Cardiac fibroblast (primary cell): ENCODE measurements around the gene PTPRN2.

ENCODE experiments used
- DNase-seq, 2 donors: peaks; one replicate each; pipeline versions ENCODE4 v3.0.0 to v3.0.0-alpha.2; 2010; ENCODE audit warnings: low read depth in 2 of 2
- H3K4me3 ChIP-seq, 2 donors: replicated peaks in 1 of 2; 1 replicate in 1 of 2; 2 replicates in 1 of 2; pipeline ENCODE4 v1.5.1; 2011; ENCODE audit warnings: low read depth in 2 of 2, low read length in 2 of 2, mild to moderate bottlenecking in 2 of 2, moderate library complexity in 1 of 2
- TF ChIP-seq, protein P1 (sequence below): IDR thresholded peaks from one replicate; pipeline ENCODE4 v1.5.1; 2011; ENCODE audit warnings: low read depth, mild to moderate bottlenecking, low read length, inconsistent platforms

Gene PTPRN2

DNA sequence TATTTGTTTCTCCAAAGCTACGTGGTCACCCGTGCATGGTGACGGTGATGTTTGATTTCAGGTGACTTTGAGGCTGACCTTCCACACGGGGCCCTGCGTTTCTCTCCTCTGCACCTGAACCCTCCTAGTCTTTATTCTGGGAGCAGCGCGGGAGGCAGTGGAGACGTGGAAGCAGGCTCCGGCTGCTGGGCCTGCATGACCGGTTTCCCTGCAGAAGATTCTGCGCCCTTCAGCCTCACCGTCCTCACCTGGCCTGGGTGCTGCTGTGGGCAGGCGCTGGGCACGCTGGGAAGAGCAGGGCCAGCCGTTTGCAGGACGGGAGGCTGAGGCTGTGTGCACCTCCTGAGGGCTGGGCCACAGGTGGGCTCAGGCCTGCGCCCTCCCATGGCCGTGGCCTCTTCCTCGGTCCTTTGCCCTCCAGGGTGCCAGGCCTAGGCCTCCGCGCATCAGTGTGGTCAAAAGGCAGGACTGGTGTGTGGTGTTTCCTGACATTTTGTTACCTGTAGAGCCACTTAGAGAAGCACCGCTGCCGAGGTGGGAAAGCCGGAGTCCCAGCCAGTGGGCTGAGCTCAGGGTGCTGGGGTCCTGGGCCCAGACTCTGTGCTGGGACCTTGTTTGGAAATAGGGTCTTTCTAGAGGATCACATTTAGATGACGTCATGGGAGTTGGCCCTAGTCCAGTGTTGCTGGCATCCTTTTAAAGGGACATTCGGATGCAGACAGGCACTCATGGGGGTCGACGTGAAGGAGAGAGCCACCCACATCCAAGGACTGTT lies 772.5 kb downstream of the PTPRN2 start:
- H3K4me3 ChIP-seq = no peak overlapping the region
- TF ChIP-seq, protein P1, sequence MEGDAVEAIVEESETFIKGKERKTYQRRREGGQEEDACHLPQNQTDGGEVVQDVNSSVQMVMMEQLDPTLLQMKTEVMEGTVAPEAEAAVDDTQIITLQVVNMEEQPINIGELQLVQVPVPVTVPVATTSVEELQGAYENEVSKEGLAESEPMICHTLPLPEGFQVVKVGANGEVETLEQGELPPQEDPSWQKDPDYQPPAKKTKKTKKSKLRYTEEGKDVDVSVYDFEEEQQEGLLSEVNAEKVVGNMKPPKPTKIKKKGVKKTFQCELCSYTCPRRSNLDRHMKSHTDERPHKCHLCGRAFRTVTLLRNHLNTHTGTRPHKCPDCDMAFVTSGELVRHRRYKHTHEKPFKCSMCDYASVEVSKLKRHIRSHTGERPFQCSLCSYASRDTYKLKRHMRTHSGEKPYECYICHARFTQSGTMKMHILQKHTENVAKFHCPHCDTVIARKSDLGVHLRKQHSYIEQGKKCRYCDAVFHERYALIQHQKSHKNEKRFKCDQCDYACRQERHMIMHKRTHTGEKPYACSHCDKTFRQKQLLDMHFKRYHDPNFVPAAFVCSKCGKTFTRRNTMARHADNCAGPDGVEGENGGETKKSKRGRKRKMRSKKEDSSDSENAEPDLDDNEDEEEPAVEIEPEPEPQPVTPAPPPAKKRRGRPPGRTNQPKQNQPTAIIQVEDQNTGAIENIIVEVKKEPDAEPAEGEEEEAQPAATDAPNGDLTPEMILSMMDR = no peak
- DNase-seq = no peak

DNA sequence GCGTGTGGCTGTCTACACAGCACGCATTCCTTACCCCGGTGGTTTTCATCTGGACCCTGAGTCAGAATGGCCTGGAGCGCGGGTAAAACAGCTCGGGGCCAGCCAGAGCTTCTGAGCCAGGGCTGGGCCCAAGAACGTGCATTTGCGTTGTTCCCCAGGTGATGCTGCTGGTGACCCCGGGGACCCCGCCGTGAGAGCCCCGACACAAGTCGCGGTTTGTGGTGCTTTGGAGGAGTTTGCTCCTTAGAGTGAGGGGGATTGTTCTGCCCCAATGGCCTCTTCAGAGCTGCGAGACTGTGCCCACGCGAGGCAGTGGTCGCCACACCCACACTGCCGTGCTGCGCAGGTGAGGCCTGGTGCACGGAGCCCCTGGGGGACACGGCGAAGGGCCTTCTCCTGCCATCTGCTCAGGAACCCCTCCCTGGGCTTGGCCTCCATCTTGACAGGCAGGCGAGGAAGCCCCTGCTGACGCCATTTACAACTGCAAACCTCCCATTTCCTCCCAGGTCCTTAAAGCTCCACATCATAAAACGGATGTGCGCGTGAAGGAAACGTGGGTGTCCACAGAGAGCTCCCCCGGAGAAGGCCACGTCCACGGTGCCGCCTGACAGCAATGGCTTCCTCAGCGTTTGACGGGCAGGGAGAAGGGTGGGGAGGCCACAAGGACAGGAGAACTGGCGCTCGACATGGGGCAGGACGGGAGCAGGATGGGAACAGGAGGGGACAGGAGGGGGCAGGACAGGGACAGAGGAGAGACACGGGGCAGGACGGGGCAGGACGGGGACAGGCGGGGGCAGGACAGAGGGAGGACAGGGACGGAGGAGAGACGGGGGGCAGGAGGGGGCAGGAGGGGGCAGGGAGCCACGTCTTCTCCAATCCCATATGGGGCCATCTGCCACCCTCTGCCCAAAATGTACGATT lies 773.6 kb downstream of the PTPRN2 start:
- DNase-seq = no peak
- TF ChIP-seq, protein P1 = no peak
- H3K4me3 ChIP-seq = no peak overlapping the region

DNA sequence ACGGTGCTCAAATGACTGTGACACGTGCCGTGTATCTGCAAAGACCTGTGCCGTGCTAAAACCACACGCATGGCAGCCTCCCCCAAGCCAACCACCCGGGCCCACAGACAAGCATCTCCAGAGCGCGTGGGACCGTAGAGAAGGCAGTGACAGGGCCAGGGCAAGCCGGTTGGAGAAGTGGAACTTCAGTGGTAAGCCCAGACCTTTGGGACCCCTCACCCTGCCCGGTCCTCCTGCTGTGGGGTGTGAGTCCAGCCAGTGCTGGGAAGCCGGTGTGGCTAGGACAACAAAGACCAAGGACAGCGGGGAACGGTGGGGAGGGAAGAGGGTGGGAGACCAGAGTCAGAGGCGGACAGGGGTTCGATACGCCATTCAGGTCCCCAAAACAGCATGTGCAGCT lies 774.6 kb downstream of the PTPRN2 start:
- no peak overlapping the region for H3K4me3 ChIP-seq
- DNase-seq = no peak
- TF ChIP-seq, protein P1 = no peak

DNA sequence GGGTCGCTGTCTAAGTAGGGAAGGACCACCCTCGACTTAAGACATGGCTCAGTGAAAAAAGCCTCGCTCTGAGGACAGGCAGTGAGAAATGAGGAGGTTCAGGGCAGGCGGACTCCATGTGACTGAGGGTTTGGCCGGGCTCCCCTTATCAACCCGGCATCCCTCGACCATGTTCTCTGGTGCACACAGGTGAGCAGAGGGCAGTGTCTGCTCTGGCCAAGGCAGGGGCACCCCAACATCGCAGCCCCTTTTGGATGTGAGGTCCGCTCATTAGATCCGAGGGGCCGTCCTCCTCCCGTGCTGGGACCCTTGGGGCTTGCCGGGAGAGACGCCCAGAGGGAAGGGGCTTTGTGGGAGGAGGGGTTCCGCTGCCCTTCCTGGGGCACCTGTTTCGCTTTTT lies 775.7 kb downstream of the PTPRN2 start:
- no peak for DNase-seq
- H3K4me3 ChIP-seq = no peak overlapping the region
- TF ChIP-seq, protein P1 = no peak

DNA sequence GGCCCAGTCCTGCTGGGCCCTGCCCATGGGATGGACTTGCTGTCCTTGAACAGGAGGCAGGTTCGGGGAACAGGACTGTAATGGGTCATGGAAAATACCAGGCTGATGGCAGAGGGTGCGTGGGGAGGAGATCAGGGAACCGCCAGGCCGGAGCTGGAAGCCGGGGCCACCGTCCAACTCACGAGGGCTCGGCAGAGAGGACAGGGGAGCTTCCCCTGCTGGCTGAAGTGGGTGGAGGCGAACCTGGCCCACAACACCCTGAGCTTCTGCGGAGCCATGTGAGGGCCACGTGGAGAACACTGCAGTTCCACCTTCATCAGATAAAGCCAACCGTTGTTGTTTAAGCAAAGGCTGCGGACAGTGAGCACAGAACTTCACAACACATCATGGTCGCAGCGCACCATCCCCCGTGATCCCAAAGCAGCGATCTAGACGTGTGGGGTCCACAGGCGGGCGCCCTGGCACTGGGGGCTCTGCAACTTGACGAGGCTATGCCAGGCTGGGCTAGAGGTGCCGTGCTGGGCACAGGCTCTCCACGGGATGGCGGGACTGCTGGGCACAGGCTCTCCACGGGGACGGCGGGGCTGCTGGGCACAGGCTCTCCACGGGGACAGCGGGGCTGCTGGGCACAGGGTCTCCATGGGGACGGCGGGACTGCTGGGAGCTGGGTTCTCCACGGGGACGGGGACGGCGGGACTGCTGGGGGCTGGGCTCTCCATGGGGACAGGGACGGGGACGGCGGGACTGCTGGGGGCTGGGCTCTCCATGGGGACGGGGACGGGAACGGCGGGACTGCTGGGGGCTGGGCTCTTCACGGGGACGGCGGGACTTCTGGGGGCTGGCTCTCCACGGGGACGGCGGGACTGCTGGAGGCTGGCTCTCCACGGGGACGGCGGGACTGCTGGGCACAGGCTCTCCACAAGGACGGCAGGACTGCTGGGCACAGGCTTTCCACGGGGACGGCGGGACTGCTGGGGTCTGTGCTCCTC lies 777.5 kb downstream of the PTPRN2 start:
- TF ChIP-seq, protein P1 = no peak

DNA sequence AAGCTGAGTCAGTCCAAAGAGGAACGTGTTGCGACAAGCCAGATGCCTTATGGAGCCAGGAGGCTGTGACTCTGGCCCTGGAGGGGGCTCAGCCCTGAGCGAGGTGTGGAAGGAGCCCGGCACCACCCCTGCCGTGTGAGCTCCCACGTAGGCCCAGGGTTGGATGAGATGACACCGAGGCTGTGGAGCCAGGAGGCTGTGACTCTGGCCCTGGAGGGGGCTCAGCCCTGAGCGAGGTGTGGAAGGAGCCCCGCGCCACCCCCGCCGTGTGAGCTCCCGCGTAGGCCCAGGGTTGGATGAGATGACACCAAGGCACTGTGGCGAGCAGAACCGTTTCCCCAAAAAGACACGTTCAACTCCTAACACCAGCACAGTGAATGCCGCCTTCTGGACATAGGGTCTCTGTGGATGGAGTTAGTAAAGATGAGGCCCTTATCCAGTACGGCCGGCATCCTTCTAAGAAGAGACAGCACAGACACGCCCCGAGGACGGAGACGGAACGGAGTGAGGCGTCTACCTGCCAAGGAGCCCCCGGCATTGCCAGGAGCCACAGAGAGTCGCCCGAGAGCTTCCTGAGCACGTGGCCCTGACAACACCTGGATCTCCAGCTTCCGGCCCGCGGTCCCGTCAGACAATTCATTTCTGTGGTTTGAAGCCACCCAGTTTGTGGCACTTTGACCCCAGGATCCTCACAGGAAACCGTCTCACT lies 778.3 kb downstream of the PTPRN2 start:
- TF ChIP-seq, protein P1 = no peak
- no peak for DNase-seq
- H3K4me3 ChIP-seq = no peak overlapping the region

More for the DNA sequence above, 777.5 kb downstream of the PTPRN2 start:
- no peak for DNase-seq
- H3K4me3 ChIP-seq = no peak overlapping the region
